ENCODE measurements around the gene ZFP36L2.
A peak's percentile ranks its signal among the peaks of the same experiment; 100 is the strongest.

The ZFP36L2 gene

DNA sequence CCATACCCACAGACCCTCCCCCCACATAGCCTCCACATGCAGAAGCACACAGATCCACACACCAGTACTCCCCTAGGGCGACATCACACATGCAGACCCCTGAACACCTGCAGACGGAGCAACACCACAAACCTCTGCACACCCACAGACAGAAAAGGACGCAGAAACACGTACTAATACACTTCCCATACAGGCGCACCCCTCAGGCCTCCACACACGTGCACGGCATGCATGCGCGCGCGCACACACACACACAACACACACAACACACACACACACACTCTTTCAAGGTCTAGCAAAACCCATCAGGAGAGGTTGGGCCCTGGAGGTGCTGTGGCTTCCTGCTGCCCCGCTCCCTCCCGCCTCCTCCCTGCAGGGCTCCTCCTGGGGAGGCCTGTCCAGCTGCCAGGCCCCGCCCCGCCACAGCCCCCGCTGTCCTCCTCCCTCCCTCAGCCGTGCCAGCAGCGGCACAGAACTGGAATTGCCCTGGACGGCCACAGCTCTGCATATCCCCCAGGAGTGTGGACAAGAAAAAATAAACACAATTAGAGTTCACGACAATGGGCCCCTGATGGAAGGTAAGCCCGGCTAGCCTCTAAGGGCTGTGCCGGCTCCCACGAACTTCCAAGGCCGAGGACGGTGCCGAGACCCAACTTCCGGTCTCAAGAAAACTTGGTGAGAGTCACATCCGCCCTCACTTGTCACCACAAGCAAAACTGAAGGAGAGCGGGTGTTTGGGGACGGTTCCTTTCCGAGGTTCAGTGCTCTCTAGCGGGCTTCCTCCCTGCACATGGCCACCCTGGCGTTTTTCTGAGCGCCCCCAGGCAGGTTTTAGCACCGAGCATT lies 6.8 kb downstream of the ZFP36L2 start:
- in situ Hi-C loops (cut with HindIII; ENCODE audit: low sequenced_read_pairs): no loop called here
- TF ChIP-seq, protein P1, sequence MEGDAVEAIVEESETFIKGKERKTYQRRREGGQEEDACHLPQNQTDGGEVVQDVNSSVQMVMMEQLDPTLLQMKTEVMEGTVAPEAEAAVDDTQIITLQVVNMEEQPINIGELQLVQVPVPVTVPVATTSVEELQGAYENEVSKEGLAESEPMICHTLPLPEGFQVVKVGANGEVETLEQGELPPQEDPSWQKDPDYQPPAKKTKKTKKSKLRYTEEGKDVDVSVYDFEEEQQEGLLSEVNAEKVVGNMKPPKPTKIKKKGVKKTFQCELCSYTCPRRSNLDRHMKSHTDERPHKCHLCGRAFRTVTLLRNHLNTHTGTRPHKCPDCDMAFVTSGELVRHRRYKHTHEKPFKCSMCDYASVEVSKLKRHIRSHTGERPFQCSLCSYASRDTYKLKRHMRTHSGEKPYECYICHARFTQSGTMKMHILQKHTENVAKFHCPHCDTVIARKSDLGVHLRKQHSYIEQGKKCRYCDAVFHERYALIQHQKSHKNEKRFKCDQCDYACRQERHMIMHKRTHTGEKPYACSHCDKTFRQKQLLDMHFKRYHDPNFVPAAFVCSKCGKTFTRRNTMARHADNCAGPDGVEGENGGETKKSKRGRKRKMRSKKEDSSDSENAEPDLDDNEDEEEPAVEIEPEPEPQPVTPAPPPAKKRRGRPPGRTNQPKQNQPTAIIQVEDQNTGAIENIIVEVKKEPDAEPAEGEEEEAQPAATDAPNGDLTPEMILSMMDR (IDR thresholded peaks at IDR 0.05; ENCODE audit: low read depth, low read length): no peak

DNA sequence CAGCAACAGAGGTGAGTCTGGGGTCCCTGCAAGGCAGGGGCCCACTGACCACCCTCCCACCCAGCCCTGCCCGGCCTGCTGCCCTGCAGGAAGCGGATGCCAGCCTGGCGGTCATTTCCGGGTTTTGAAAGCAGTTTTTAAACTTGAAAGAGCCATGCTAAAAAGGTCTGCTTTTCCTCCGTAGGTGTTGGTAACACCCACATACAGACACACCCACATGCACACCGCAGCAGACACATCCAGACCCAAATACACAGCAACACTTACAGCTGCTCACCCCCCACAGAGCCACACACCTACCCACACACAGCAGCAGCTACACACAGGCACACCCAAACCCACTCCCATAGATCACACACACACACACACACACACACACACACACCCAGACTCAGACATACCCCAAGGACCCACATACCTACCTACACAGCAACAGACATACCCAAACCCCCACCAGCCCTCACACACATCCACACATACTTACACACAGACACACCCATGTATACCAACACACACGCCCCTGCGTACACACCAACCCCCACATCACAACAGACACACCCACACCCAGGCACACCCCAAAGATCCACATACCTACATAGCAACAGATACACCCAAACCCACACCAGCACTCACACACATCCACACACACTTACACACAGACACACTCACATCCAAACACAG lies 7.6 kb downstream of the ZFP36L2 start:
- DNase-seq (ENCODE audit: low read depth, low spot score): peak; percentile 30
- TF ChIP-seq, protein P1 (IDR thresholded peaks at IDR 0.05; ENCODE audit: low read depth, low read length): no peak
- in situ Hi-C loops (cut with HindIII; ENCODE audit: low sequenced_read_pairs): no loop called here
- H3K4me3 ChIP-seq (ENCODE audit: low read depth, low read length): no peak overlapping the region

More for the DNA sequence above, 6.8 kb downstream of the ZFP36L2 start:
- peak overlapping the region; percentile 38 for H3K4me3 ChIP-seq (ENCODE audit: low read depth, low read length)
- DNase-seq (ENCODE audit: low read depth, low spot score): peak; percentile 87

DNA sequence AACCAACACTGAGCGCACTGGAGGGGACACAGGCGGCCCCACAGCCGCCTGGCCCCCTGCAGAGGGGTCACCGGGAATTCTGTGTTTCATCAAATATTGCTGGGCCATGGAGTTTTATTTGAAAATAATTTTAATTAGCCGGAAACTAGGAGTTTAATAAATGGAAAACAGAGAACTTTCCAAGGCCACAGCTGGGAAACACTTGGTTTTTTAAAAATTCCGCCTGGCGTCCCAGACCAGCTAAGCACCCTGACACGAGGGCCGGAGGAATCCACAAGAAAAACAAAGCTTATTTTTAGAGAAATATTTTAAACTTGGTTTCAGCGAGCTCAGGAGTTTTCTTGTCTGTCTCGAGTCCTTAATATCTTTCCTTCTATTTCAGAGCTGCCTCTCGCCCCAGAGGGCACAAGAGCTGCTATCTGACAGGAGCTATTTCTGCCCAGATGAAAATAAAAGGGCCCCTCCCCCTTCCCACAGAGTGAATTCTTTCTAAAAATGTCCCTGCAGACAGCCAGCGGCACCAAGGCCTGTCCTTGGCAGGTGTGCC lies 8.2 kb downstream of the ZFP36L2 start:
- TF ChIP-seq, protein P1 (IDR thresholded peaks at IDR 0.05; ENCODE audit: low read depth, low read length): no peak
- in situ Hi-C loops (cut with HindIII; ENCODE audit: low sequenced_read_pairs): no loop called here
- H3K4me3 ChIP-seq (ENCODE audit: low read depth, low read length): no peak overlapping the region
- DNase-seq (ENCODE audit: low read depth, low spot score): peak; percentile 55

DNA sequence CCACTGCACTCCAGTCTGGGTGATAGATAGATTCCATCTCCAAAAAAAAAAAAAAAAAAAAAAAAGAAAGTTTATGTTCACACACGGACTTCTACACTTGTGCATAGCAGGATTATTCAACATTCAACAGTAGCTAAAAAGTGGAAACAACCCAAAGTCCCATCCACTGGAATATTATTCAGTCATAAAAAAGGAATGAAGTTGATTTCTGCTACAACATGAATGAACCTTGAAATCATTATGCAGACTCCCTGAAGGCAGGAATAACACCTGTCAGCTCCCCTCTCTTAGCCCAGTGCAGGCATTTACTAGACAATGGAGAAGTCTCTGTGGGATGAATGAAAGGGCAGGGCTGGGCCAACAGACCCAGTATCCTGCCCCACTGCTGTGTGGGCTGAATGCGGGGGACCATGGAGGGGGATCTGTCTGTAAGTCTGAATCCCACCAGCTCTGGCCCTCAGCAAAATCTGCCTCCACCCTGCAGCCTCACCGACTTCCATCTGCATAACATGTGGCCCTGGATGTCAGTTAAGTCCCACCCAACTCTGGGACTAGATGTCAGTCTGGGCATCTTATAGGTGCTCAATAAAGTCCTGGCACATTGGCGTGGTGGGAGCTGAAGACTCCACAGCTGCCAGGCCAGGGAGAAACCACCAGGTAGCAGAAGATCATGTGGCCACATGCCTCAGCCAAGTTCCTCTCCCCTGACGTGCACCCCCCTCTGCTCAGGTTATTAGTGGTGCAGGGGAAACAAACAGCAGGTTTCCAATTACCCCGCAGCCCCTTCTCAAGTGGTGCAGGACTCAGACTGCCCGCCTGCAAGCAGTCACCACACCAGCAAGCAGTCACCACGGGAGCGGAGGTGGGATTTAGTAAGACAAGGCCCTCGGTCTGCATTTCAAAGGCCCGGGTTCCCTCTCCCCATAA lies 8.9 kb downstream of the ZFP36L2 start:
- TF ChIP-seq, protein P1 (IDR thresholded peaks at IDR 0.05; ENCODE audit: low read depth, low read length): no peak
- in situ Hi-C loops (cut with HindIII; ENCODE audit: low sequenced_read_pairs): no loop called here
- DNase-seq (ENCODE audit: low read depth, low spot score): peak; percentile 35
- no peak overlapping the region for H3K4me3 ChIP-seq (ENCODE audit: low read depth, low read length)

DNA sequence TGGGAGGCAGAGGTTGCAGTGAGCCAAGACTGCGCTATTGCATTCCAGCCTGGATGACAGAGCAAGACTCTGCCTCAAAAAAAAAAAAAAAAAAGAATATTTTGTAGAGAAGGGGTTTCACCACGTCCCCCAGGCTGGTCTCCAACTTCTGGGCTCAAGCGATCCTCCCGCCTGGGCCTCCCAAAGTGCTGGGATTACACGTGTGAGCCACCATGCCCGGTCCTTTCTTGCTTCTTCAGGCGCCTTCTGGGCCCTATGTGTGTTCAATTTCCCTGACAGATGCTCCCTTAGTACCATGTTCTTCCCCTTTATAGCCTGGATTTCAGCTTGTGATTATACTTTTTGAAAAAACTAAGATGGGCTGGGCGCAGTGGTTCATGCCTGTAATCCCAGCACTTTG lies 9.8 kb downstream of the ZFP36L2 start:
- H3K4me3 ChIP-seq (ENCODE audit: low read depth, low read length): no peak overlapping the region
- TF ChIP-seq, protein P1 (IDR thresholded peaks at IDR 0.05; ENCODE audit: low read depth, low read length): no peak
- no peak for DNase-seq (ENCODE audit: low read depth, low spot score)
- in situ Hi-C loops (cut with HindIII; ENCODE audit: low sequenced_read_pairs): no loop called here
